ENCODE results near the gene BANF1.

DNA sequence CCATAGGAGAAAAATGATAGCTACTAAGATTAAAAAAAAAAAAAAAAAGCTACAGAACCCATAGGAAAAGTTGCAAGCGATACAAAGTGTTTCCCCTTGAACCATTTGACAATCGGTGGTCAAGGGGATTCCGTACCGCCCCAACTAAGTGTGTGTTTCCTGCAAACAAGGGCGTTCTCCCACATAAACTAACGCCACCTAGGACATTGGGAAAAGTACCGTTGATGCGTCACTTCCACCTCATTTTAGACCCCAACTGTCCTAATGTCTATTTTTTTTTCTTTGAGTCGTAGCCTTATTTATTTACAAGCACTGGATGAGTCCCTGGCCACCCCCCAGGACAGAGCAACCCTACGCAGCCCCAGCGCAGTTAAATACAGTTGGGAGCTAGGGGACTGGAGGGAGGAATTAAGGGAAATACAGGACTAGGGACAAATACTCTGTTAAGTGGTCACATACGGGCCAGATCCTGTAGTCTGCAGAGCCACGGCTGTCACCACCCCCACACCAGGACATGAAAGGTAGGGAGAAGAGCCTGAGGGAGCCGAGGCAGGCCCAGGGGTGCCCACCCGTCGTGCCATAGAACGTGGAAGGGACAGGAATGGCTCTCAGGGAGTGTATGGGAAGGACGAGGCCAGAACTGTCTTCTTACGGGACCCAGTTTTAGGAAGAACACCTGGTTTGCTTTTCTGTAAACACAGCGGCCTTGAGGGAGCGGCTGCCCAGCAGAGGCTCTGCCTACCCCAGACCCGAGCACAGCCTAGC, 19.3 kb upstream of the BANF1 start:
- TF ChIP-seq, protein P1, sequence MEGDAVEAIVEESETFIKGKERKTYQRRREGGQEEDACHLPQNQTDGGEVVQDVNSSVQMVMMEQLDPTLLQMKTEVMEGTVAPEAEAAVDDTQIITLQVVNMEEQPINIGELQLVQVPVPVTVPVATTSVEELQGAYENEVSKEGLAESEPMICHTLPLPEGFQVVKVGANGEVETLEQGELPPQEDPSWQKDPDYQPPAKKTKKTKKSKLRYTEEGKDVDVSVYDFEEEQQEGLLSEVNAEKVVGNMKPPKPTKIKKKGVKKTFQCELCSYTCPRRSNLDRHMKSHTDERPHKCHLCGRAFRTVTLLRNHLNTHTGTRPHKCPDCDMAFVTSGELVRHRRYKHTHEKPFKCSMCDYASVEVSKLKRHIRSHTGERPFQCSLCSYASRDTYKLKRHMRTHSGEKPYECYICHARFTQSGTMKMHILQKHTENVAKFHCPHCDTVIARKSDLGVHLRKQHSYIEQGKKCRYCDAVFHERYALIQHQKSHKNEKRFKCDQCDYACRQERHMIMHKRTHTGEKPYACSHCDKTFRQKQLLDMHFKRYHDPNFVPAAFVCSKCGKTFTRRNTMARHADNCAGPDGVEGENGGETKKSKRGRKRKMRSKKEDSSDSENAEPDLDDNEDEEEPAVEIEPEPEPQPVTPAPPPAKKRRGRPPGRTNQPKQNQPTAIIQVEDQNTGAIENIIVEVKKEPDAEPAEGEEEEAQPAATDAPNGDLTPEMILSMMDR (IDR thresholded peaks at IDR 0.05 in 2 of 3, conservative IDR thresholded peaks at IDR 0.05 in 1 of 3; ENCODE audit: insufficient read depth in 2 of 3, low read depth in 1 of 3, low read length in 3 of 3) = no peak
- no peak for TF ChIP-seq STAG1 (CRISPR knock-in tag; IDR thresholded peaks at IDR 0.05; ENCODE audit: borderline replicate concordance)
